HUDEP-2 (cell line): Measurements from ENCODE around the gene FAXC.
"Not testable (repeated sequence)": the region's sequence is repeated elsewhere in the genome, so short reads cannot be mapped to it uniquely, and the experiment has no call there.

Experiments used
- DNase-seq, 76 experiments: peaks; one replicate each; lab custom pipeline; 2025; ENCODE audit not compliant: unreplicated experiment in 76 of 76; lab: John Stamatoyannopoulos, UW

The FAXC gene

GRCh38 chr6:99344289-99344688 is 5.2 kb downstream of the FAXC start:
- no peak for DNase-seq

- DNase-seq = no peak
These were observed 7.5 kb downstream of the FAXC start for GRCh38 chr6:99341862-99342455.

- no peak for DNase-seq
These were observed 11.3 kb downstream of the FAXC start for GRCh38 chr6:99338188-99338587.

- DNase-seq = not testable (repeated sequence)
These were observed 14.2 kb downstream of the FAXC start for GRCh38 chr6:99335298-99335697.

GRCh38 chr6:99334526-99335127 is 14.8 kb downstream of the FAXC start:
- peak in 30 of 76 experiments; percentile 9 to 64 (median 38) for DNase-seq

- DNase-seq = no peak
These were observed 16.4 kb downstream of the FAXC start for GRCh38 chr6:99333068-99333467.

- DNase-seq = no peak
These were observed 17.9 kb downstream of the FAXC start for GRCh38 chr6:99331531-99331930.

GRCh38 chr6:99330159-99330558 is 19.3 kb downstream of the FAXC start:
- peak in 52 of 76 experiments; percentile 6 to 76 (median 42) for DNase-seq

GRCh38 chr6:99324996-99325395 is 24.5 kb downstream of the FAXC start:
- DNase-seq = no peak

- no peak for DNase-seq
These were observed 30.9 kb downstream of the FAXC start for GRCh38 chr6:99318566-99318965.

- DNase-seq = no peak
These were observed 37.1 kb downstream of the FAXC start for GRCh38 chr6:99312354-99312753.

GRCh38 chr6:99310553-99310952 is 38.9 kb downstream of the FAXC start:
- DNase-seq = no peak

- no peak for DNase-seq
These were observed 39.9 kb downstream of the FAXC start for GRCh38 chr6:99309557-99309956.

- DNase-seq = no peak
These were observed 40.7 kb downstream of the FAXC start for GRCh38 chr6:99308788-99309187.

- no peak for DNase-seq
These were observed 42.1 kb downstream of the FAXC start for GRCh38 chr6:99307295-99307907.

GRCh38 chr6:99306341-99306740 is 43.1 kb downstream of the FAXC start:
- DNase-seq = no peak

GRCh38 chr6:99305021-99305554 is 44.4 kb downstream of the FAXC start:
- no peak for DNase-seq

- DNase-seq = no peak
These were observed 52.1 kb downstream of the FAXC start for GRCh38 chr6:99297415-99297814.

- DNase-seq = no peak
These were observed 52.5 kb downstream of the FAXC start for GRCh38 chr6:99297006-99297405.

GRCh38 chr6:99296261-99296660 is 53.2 kb downstream of the FAXC start:
- no peak for DNase-seq

GRCh38 chr6:99295276-99295675 is 54.2 kb downstream of the FAXC start:
- DNase-seq = no peak

- no peak for DNase-seq
These were observed 54.7 kb downstream of the FAXC start for GRCh38 chr6:99294786-99295185.
